Islet precursor cell (in vitro differentiated cells): Measurements from ENCODE around the gene DLK1.

Source experiments
- DNase-seq: peaks from one replicate; pipeline ENCODE4 v3.0.0-alpha.2; 2018

Gene DLK1

DNA sequence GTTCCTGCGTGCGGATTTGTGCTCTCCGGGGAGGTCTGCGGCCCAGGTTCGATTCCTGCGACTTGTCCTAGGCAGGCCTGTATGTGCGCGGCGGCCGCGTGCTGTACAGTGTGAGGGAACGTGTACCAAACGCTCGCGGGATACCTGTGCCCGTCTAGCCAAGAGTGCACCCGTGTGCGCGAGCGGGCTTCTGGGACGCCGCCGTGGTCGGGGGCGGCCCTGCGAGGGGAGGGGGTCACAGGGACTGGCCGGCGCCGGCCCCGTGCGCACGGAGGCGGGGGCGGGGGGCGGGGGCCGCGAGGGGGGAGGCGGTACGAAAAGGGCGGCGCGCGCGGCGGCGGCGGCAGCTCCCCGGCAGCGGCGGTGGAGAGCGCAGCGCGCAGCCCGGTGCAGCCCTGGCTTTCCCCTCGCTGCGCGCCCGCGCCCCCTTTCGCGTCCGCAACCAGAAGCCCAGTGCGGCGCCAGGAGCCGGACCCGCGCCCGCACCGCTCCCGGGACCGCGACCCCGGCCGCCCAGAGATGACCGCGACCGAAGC lies at the start of gene DLK1:
Gene DLK1 (plus strand): TSS at position 343 of the 536 bp plus-strand sequence. CDS start 177 bp downstream, at position 520.
- DNase-seq = no peak

DNA sequence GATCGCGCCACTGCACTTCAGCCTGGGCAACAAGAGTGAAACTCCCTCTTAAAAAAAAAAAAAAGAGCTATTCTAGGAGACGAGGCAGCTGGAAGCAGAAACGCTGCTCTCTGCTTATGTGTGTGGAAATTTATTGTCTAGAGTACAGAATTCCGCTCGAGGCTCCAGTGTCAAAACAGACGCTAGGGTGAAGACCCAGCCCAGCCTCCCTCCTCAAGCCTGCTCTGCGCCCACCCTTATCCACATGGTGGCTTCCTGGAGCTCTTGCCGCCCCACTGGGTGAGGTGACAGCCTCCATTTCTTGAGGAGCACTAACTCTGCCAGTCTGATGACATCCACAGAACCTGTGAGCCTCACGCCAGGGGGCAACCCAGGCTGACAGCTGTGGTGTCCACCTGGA lies 49.5 kb upstream of the DLK1 start:
- no peak for DNase-seq

DNA sequence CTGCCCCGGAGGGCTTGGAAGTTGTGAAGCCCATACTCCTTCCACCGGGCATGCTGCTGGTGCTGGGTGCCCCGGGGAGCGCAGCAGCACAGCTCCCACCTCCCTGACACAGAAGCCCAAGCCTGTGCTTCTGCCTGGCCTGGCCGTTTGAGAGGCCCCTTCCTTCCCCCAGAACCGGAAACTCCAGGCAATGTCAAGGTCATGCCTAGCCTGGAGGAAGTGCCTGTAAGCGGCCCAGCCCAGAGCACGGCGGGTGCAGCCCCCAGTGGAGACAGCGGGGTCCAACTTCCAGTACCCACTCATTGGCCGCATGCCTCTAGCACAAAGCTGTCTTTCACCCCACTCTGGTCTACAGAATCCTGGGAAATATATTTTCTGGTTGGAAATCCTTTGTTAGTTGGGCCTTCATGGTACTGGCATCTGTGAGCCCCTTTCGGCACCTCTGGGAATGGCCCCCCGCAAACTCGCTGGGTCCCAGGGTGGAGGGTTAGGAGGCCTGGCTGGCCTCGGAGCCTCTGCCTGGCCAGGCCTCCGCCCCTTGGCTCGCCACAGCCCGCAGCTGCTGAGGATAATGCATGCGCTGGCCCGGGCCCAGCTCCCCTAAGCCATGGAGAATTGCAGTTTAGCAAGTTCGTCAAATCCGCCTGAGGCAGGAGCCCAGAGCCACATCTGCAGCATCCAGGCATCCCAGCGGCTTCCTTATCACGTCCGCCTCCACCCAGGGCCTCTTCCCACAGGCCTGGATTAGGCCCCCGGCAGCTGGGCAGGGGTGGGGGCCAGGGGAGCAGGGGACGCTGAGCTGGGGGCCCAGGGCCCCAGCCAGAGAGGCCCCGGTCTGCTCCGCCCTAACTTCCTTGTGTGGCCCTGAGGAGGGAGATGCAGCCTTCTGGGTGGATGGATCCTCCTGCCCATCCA lies 48.9 kb upstream of the DLK1 start:
- peak; percentile 82 for DNase-seq

DNA sequence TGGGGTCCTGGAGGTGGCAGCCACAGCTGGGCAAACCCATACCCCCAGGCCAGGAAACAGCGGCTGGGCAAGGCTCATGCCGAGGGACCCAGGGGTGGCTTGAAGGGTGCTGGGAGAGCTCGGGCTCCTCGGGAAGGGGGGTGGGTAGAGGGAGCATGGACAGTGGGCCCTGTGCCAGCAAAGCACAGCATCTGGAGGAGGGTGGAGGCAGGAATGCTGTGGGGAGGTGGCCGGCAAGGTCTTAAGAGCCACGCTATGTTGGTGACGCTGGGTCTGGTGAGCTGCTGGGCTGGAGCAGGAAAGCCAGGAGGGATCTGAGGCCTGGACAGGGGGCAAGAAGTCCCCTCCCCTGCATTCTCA lies 48.2 kb upstream of the DLK1 start:
- DNase-seq = no peak

DNA sequence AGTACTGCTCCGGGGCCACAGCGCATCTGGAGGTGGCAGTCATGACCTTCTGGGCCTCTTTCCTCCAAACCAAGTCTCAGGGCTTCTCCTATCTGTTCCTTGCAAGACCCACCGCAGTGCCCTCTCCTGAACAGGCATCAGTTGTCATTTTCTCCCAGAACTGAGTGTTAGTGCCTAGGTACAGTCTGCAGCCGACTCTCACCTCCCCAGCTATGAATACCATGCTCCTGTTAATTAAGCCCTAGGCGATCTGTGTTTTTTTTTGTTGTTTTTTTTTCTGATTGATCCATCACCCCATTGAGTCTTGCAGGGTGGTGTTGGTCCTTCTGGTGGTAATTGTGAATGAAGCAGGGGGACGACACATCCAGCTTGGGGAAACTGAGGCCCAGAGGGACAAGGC lies 47.5 kb upstream of the DLK1 start:
- DNase-seq = no peak

DNA sequence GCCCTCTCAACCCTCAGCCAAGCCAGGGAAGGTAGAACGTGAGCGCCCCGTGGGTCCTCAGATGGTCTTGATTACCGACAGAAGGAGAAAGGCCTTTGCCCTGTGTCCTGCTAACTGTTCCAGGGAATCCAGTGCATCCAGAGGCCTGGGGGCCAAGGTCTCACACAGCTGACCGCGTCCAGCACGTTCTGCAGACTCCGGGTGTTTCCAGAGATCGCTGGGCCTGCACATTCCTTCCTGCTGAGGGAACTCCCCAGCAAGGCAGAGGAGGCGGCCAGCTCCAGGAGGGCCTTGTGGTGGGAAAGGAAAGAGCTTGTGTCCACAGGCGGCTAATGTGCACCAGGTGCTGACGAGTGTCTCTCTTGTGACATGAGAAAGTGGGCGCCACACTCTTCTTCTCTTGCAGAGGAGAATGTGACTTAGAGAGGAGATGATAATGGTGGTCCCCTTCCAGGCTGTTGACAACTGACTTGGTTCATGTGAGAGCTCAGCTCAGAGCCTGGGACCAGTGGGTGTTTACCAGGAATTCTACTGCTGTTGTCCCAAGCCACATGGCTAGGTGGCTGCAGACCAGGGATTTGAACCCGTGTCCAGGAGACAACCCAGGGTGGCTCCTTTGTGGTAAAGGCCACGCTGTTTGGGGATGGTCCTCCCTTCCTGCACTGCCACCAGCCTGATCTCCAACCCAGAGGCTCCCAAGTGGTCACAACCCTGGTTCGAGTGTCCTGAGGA lies 46.8 kb upstream of the DLK1 start:
- peak; percentile 94 for DNase-seq

DNA sequence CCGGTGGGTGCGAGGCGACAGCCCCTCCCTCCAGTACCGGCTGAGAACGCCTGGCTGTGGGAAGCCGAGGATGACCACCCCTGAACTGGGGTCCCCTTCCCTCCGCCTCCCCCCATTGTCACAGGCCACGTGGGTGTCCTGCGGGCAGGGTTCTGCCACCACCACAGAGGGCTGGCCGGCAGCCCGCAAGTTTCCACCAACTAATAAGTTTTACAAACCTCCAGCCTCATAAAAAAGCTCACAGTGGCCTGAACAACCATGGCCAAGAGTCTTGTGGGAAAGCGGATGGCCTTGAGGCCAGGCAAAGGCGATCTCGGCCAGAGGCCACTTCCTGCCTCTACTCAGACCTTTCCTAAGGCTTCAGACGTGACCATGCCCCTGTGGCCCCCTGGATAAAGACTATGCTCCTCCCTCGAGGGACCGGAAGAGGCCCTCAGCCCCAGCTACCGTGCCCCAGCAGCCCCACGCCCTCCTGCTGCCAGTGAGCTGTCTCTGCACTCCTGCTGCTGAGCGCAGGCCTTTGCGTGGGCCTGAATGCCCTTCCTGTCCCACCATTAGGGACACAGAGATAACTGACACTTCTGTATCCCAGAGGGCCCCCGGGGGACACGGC lies 46.1 kb upstream of the DLK1 start:
- no peak for DNase-seq

DNA sequence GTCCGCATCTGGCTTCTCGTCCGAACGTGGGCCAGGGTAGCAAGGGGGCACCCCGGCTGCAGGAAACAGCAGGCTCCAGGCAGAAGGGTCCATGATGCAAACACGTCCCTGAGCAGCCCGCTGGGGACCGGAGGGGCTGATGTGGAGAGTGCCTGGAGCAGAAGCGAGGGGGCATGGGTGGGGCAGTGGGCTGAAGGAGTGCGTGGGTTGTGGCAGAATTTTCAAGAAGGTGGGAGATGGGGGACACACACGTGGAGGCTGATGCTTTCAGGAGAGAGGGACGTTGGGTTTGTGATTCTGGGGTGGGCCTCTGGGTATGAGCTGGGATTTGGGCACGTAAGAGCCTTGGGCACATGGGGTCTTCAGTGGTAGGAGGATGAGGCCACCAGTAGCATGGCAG lies 45.6 kb upstream of the DLK1 start:
- DNase-seq = no peak

DNA sequence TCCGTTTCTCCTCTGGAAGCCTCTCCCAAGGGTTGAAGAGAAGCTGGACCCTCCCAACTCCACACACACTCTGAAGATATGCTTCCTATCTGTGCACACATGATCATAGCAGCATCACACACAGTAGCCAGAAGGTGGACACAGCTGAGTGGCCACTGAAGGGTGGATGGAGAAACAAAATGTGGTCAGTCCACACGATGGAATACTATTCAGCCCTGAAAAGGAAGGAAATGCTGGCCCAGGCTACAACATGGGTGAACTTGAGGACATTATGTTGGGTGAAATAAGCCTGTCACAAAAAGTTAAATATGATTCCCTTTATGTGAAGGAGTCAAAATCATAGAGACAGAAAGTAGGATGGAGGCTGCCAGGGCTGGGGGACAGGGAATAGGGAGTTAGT lies 43.9 kb upstream of the DLK1 start:
- DNase-seq = no peak

DNA sequence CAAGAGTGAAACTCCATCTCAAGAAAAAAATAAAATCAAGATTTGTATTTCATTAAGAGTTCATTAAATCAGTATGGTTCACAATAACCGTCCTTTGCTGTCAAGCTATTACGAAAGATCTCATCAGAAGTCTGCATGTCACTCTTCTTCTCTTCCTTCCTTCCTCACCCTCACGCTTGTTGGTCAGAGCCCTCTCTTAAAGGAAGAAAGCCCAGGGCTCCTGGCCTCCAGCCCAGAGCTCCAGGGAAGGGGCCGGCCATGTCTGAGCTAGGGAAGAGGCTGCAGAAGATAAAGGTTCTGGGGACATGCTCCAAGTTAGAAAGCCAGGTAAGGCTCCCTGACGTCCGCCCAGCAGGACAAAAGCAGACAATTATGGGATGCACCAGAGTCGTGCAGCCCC lies 43.1 kb upstream of the DLK1 start:
- no peak for DNase-seq

DNA sequence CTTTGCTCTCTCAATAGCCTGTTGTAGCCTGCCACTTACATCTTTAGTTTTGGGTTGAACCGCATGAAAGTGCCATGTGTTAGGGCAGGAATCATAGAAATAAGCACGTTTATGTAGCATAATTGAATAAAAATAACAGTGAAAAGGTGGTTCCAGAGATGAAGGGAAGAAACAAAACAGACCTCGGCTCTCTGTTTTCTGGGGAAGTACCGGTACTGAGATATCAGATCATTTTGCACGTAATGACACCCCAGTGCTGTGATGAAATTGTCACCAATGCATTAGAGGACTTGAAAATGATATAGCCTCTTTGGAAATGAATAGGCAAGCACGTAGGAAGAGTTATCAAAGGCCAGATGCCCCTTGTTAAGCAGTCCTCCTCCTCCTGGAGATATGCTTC lies 42.5 kb upstream of the DLK1 start:
- DNase-seq = no peak

DNA sequence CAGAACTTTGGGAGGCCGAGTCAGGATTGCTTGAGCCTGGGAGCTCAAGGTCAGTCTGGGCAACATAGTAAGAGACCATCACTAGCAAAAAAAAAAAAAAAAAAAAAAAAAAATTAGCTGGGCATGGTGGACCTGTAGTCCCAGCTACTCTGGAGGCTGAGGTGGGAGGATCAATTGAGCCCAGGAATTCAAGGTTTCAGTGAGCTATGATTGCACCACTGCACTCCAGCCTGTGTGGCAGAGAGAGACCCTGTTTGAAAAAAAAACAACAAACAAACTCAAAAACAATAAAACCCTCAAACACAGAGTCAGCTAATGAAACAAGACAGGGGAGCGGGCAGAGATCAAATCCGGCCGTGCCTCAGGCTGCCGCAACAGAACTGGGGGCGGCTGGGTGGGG lies 41.7 kb upstream of the DLK1 start:
- DNase-seq = no peak

DNA sequence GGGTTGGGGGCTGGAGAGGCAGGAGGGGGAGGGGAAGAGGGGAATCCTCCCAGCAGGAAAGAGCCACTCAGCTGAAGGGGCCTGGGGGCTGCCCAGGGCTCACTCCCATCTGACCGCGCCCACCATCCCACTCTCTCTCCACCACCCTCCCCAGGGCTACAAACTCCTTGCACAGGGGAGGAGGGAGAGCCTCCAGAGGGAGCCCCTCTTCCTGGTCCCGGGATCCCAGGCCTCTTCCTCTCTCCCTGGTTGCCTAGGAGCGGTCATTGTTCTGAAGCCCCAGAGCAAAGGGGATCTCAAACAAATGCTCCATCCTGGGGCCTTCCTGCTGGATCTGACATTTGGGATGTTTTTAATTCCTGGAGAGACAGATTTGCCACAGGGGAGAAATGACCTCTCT lies 39.8 kb upstream of the DLK1 start:
- DNase-seq = no peak

DNA sequence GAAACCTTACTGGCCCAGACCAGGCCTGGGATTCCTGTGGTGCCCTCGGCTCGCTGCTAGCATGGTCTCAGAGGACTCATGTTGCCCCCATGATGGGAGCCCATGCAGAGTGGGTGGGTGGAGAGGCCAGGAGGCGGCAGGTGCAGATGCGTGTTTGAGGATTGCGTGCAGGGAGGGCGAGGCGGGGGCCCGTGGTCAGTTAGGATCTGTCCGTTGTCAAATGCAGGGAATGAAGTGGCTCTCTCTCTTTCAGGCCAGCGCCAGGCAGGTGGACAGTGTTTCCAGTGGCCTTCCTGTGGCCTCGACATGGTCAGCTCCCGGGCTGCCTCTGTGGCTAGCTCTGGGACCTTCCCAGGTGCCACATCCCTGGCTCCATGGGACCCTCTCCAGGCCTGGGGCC lies 39.3 kb upstream of the DLK1 start:
- DNase-seq = no peak

DNA sequence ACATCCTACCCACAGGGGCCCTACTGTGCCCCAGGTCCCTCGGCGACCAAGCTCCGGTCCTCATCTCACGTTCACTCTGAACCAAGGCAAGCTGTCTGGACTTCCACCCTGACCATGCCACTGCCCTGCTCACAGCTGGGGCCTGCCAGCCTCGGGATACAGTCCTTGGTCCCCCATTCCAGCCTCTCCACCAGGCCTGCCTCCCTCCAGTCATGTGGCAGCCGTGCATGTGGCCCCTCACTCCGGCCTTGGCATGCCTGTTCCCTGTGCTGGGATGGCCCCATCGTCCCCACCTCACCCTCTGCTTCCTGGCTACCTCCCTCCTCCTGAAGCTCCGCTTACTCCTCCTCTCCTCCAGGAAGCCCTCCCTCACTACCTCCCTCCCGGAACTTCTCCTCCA lies 38.6 kb upstream of the DLK1 start:
- DNase-seq = no peak

DNA sequence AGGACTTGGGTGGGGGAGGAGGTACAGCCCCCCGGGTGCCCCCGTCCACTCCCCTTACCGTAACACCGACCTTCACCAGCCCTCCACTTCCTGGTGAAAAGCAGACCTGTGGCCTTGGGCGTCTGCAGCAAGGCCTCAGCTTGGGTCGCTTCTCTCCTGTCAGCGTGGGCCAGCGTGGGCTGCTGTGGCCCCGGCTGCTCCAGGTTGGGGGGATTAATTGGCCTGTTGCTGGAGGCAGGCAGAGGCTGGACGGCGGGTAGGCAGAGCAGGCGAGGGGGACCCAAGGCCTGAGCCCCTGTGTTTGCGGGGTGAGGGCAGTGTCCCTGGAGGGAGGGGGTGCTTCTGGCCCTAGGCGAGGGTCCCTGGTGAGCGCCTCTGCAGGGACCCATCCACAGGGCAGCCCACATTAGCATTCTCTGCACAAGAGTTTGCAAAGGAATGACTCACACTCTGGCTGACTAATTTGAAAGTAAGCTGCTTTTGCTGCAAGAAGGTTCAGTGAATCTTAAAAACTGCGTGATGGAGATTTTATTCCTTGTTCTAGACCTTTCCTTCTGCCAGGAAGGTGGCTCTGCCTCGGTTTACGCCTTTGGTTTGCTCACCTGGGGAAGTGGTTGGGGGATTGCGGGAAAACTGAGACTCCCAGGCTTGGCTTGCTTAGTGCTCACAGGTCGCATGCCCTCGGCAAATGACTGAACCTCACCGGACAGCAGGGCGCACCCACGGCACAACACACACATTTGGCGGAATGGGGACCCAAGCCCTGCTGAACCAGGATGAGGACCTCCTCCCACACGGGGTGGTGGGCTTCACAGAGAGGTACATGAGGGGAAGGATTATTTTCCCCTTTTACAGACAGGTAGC lies 37.9 kb upstream of the DLK1 start:
- DNase-seq = peak; percentile 77

DNA sequence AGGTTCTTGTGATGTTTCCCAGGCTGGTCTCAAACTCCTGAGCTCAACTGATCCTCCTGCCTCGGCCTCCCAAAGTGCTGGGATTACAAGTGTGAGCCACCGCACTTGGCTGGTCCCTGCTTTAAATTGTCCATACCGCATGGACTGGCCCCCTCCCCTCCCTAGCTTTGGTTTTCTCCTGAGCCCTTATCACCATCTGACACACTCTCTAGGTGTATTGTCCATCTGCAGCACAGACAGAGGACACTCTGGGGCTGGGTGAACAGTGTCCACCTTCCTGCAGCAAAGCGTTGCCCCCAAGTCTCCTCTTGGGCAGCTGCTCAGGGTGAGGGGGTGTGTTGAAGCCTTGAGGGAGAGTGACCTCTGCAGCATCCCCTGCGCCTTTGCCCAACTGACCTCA lies 36.0 kb upstream of the DLK1 start:
- DNase-seq = no peak

DNA sequence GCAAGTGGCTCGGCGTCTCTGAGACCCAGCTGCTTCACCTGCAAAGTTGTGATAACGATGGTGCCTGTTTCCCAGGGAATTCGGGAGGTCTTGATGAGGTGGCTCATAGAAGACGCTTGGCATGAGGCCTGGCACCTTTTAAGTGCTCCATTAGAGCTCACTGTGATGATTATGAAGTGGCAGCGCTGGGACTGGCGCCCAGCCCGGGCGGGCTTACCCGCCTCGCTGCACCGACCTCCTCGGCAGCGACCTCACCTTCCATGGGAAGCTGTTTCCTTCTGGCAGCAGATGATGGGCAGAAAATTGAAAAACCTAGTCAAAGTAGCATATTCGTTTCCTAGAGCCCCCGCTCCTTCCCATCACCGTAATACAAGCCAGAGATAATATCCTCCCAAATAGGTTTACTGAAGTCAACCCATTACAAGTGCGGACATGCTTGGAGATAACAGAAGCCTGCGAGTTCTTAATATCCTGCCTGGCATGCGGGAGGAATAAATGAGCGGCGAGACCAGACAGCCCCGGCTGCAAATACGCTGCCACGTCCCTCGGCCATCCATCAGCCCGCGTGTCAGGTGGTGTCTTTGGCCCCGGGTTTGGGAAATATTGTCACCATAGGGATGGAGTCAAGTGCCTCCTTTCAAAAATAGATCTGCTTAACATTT lies 35.2 kb upstream of the DLK1 start:
- no peak for DNase-seq

DNA sequence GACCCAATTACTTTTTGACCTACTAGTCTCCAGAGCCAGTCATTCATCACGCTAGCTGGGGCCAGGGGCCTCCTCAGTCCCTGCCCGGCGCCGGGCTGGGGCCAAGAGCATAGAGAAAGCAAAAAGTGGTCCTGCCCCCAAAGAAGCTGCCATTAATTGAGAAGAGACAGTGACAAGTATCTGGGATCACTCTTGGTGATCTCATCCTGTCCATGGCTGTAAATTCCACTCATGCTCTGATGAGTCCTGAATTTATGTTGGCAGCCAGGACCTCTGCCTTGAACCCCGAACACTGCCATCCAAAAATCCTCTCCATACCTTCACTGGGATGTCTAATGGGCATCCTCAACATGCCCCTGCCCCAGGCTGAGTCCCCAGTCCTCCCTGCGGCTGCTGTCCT lies 34.4 kb upstream of the DLK1 start:
- no peak for DNase-seq

DNA sequence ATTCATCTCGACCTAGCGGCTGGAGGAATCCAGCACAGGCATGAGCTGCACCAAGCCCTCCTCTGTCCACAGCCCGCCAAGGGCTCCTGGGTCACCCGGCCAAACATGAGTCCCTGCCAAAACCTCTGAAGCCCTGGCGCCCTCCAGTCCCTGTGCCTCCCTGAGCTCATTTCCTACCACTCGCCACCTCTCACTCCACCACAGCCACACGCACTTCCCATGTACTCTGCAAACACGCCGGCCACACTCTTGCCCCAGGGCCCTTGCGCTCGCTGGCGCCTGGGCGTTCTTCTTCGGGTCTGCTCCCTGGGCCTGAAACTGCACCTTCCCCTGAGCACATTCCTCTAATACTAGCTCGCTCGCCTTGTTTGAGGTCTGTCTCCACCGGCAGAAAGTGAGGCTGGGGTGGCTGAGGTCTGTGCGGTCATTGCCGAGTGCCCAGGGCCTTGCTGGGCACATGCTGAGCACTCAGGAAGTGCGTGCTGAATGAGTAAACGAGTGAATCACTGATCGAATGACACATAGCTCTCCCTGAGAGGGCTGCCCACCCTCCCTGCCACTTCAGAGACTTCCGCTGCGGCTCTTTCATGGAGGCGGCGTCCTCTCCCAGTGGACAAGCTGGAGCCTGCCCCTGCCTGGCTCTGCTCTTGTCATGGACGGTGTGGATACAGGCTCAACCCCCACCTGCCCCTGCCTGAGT lies 33.7 kb upstream of the DLK1 start:
- peak; percentile 98 for DNase-seq

DNA sequence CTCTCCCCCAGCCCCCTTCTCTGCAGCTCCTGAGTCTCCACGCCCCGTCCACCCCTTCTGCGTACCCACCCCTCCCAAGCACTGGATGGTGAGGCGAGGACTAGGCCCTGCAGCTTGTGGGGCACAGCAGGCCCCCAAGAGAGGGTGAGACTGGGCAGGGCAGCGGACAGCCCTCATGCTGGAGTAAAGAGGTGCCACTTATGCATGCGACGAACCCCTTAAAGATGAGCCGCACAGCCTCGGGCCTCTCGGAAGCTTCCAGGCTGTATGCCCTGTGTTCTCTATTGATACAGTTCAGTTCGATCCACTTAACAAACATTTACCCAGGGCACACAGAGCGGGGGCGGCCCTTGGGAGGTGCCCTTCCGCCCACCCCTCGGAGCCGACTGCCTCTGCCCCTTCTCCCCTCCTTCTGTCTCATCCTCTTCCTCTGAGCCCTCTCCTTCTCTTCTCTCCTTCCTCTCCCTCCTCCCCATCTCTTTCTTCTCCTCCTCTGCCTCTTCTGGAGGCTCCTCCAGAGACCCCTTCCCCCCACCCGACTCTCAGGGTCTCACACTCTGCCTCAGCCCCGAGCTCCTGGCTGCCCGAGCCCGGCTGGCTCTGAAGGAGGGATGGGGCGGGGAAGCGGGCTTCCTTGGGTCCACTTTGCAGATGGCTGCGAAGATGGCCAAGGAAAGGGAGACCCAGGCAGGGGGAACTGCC lies 32.7 kb upstream of the DLK1 start:
- no peak for DNase-seq
